H9 (cell line): ENCODE data around the gene CYTH4. TPM values are rescaled to one million over a fixed set of nuclear protein-coding genes. Genes with fewer than 3 reads are reported as not detected.

Experiments used
- DNase-seq: peaks from one replicate; pipeline ENCODE4 v3.0.0-alpha.2; 2017
- H2AFZ ChIP-seq: one replicate; pipeline ENCODE4 v1.6.1; 2013; ENCODE audit warnings: mild to moderate bottlenecking, low read length, control low read depth, moderate library complexity
- H2AK5ac ChIP-seq: 2 replicates; pipeline ENCODE4 v1.6.1; 2013; ENCODE audit warnings: low read length, control low read depth, mixed read lengths; ENCODE audit not compliant: insufficient read length
- H2BK120ac ChIP-seq: one replicate; pipeline ENCODE4 v1.6.1; 2013; ENCODE audit warnings: low read depth, mild to moderate bottlenecking, low read length, control low read depth, inconsistent platforms; ENCODE audit not compliant: poor library complexity, severe bottlenecking
- H2BK12ac ChIP-seq: 2 replicates; pipeline ENCODE4 v1.6.1; 2013; ENCODE audit warnings: low read length, control low read depth, mixed read lengths, low read depth; ENCODE audit not compliant: insufficient read length
- H2BK15ac ChIP-seq: 2 replicates; pipeline ENCODE4 v1.6.1; 2013; ENCODE audit warnings: low read depth, low read length, control low read depth
- H2BK20ac ChIP-seq: one replicate; pipeline ENCODE4 v1.6.1; 2013; ENCODE audit warnings: low read depth, mild to moderate bottlenecking, low read length, control low read depth, inconsistent platforms; ENCODE audit not compliant: poor library complexity, severe bottlenecking
- H2BK5ac ChIP-seq: 2 replicates; pipeline ENCODE4 v1.6.1; 2013; ENCODE audit warnings: low read length, control low read depth, mixed read lengths; ENCODE audit not compliant: insufficient read length
- H3K14ac ChIP-seq: 2 replicates; pipeline ENCODE4 v1.6.1; 2013; ENCODE audit warnings: low read length, control low read depth; ENCODE audit not compliant: insufficient read depth
- H3K18ac ChIP-seq: 2 replicates; pipeline ENCODE4 v1.6.1; 2013; ENCODE audit warnings: low read depth, mild to moderate bottlenecking, mixed read lengths, low read length, control low read depth; ENCODE audit not compliant: insufficient read length
- H3K23ac ChIP-seq: 2 replicates; pipeline ENCODE4 v1.6.1; 2013; ENCODE audit warnings: low read length, control low read depth, mixed read lengths, low read depth; ENCODE audit not compliant: insufficient read length
- H3K23me2 ChIP-seq: 2 replicates; pipeline ENCODE4 v1.6.1; 2013; ENCODE audit warnings: low read depth, mild to moderate bottlenecking, mixed read lengths, low read length, control low read depth; ENCODE audit not compliant: insufficient read length, poor library complexity, severe bottlenecking
- H3K27ac ChIP-seq: 2 replicates; pipeline ENCODE4 v1.5.1; 2013; ENCODE audit warnings: low read length, control low read depth, mixed read lengths, low read depth; ENCODE audit not compliant: insufficient read length
- H3K27me3 ChIP-seq: 2 replicates; pipeline ENCODE4 v1.6.1; 2013; ENCODE audit warnings: low read length, control low read depth, inconsistent platforms; ENCODE audit not compliant: insufficient read depth
- H3K4ac ChIP-seq: 2 replicates; pipeline ENCODE4 v1.6.1; 2013; ENCODE audit warnings: low read depth, mild to moderate bottlenecking, control low read depth, inconsistent platforms, low read length, moderate library complexity
- H3K4me1 ChIP-seq: 2 replicates; pipeline ENCODE4 v1.6.1; 2013; ENCODE audit warnings: low read length, control low read depth, inconsistent platforms; ENCODE audit not compliant: insufficient read depth
- H3K4me2 ChIP-seq: 2 replicates; pipeline ENCODE4 v1.6.1; 2013; ENCODE audit warnings: low read length, control low read depth, mixed read lengths; ENCODE audit not compliant: insufficient read length, insufficient read depth
- H3K56ac ChIP-seq: 2 replicates; pipeline ENCODE4 v1.6.1; 2013; ENCODE audit warnings: low read depth, mild to moderate bottlenecking, mixed read lengths, low read length, control low read depth; ENCODE audit not compliant: insufficient read length
- H3K79me1 ChIP-seq: 2 replicates; pipeline ENCODE4 v1.6.1; 2013; ENCODE audit warnings: low read depth, mild to moderate bottlenecking, moderate library complexity, low read length, control low read depth, inconsistent platforms; ENCODE audit not compliant: insufficient read depth, poor library complexity, severe bottlenecking
- H3K79me2 ChIP-seq: 2 replicates; pipeline ENCODE4 v1.6.1; 2013; ENCODE audit warnings: low read length, control low read depth, inconsistent platforms; ENCODE audit not compliant: insufficient read depth
- H3K9ac ChIP-seq: 2 replicates; pipeline ENCODE4 v1.6.1; 2013; ENCODE audit warnings: low read length, control low read depth, mixed read lengths; ENCODE audit not compliant: insufficient read length; ENCODE audit errors: extremely low read depth
- H3K9me3 ChIP-seq: one replicate; pipeline ENCODE4 v1.6.1; 2013; ENCODE audit warnings: low read depth, low read length, inconsistent platforms; ENCODE audit not compliant: control insufficient read depth
- H3T11ph ChIP-seq: one replicate; pipeline ENCODE4 v1.6.1; 2013; ENCODE audit warnings: mild to moderate bottlenecking, low read length, control low read depth, inconsistent platforms
- H4K20me1 ChIP-seq: one replicate; pipeline ENCODE4 v1.6.1; 2013; ENCODE audit not compliant: control insufficient read depth, insufficient read length, insufficient read depth
- H4K5ac ChIP-seq: 2 replicates; pipeline ENCODE4 v1.6.1; 2013; ENCODE audit warnings: low read depth, mild to moderate bottlenecking, mixed read lengths, low read length, control low read depth; ENCODE audit not compliant: insufficient read length
- H4K8ac ChIP-seq: replicated peaks from 2 replicates; pipeline ENCODE4 v1.6.1; 2013; ENCODE audit warnings: low read length, control low read depth, mixed read lengths, low read depth; ENCODE audit not compliant: insufficient read length
- H4K91ac ChIP-seq: 2 replicates; pipeline ENCODE4 v1.6.1; 2013; ENCODE audit warnings: low read depth, mild to moderate bottlenecking, moderate library complexity, mixed read lengths, low read length, control low read depth; ENCODE audit not compliant: insufficient read length
- H3K27ac Mint-ChIP-seq, 3 experiments: 2 replicates in 2 of 3; 3 replicates in 1 of 3; pipeline ENCODE4 v1.8.0; 2020 to 2021; ENCODE audit warnings: mixed read lengths in 3 of 3, mild to moderate bottlenecking in 1 of 3, moderate library complexity in 1 of 3
- H3K27me3 Mint-ChIP-seq: 2 replicates; pipeline ENCODE4 v1.8.0; 2021; ENCODE audit warnings: low read depth, mild to moderate bottlenecking, moderate library complexity, mixed read lengths
- H3K36me3 Mint-ChIP-seq, 3 experiments: 2 replicates in 2 of 3; 3 replicates in 1 of 3; pipeline ENCODE4 v1.8.0; 2020 to 2021; ENCODE audit warnings: low read depth in 3 of 3, mixed read lengths in 3 of 3; ENCODE audit not compliant: insufficient read depth in 1 of 3
- H3K4me1 Mint-ChIP-seq, 2 experiments: 2 replicates each; pipeline ENCODE4 v1.8.0; 2020; ENCODE audit warnings: mixed read lengths in 2 of 2
- H3K4me3 Mint-ChIP-seq, 2 experiments: 2 replicates in 1 of 2; 3 replicates in 1 of 2; pipeline ENCODE4 v1.8.0; 2020 to 2021; ENCODE audit warnings: mild to moderate bottlenecking in 2 of 2, mixed read lengths in 2 of 2, moderate library complexity in 1 of 2
- H3K9me3 Mint-ChIP-seq, 2 experiments: 2 replicates in 1 of 2; 3 replicates in 1 of 2; pipeline ENCODE4 v1.8.0; 2020; ENCODE audit warnings: mild to moderate bottlenecking in 2 of 2, mixed read lengths in 2 of 2, moderate library complexity in 1 of 2
- CTCF ChIP-seq: fragments of 200-600 bp; sonication (generic); conservative IDR thresholded peaks from 3 replicates; pipeline ENCODE4 v1.8.0; 2021; ENCODE audit warnings: antibody characterized with exemption, mild to moderate bottlenecking
- WGBS: extraction: QIAGEN DNeasy Blood & Tissue Kit; methylation state at CpG from one replicate; pipeline ENCODE4 v1.1.7; 2013; ENCODE audit warnings: missing lambda C conversion rate, low lambda C conversion rate, mixed read lengths; ENCODE audit not compliant: insufficient read length; ENCODE audit errors: extremely low coverage; 5-methylcytosine and 5-hydroxymethylcytosine counted together
- total RNA-seq: library from RNA; stranded (reverse); gene quantifications from 2 replicates; pipeline ENCODE4 v1.2.1, GENCODE V29; 2021

Gene CYTH4
- total RNA-seq, 1 experiment from 2014 or later = not detected

GRCh38 chr22:37318364-37319109, 36.2 kb downstream of the CYTH4 start:
- no peak overlapping the region for H2BK15ac ChIP-seq
- no peak overlapping the region for H3K4me2 ChIP-seq
- no peak overlapping the region for H2BK120ac ChIP-seq
- no peak overlapping the region for H3K27ac ChIP-seq
- peaks cover 43% of the 10 kb centered on the region for H3K27me3 Mint-ChIP-seq
- no peak overlapping the region for H2BK12ac ChIP-seq
- no peaks in the 10 kb centered on the region for H3K4me1 ChIP-seq
- TF ChIP-seq CTCF = 0 out of 3 replicates have a peak, but pooled peaks have one; percentile 25
- no peak overlapping the region for H2AK5ac ChIP-seq
- H3T11ph ChIP-seq = no peak overlapping the region
- H3K9me3 Mint-ChIP-seq = no peaks in the 10 kb centered on the region; a peak in 1 of 5 replicates
- H3K18ac ChIP-seq = no peak overlapping the region
- H3K79me1 ChIP-seq = no peaks in the 10 kb centered on the region
- no peak overlapping the region for H3K14ac ChIP-seq
- peaks cover 10 to 17% of the 10 kb centered on the region in 2 experiments for H3K4me1 Mint-ChIP-seq
- no peak overlapping the region for H3K4ac ChIP-seq
- H2BK20ac ChIP-seq = no peak overlapping the region
- WGBS = no CpG with 5 or more reads among the region's 18 CpGs
- H3K9me3 ChIP-seq = no peaks in the 10 kb centered on the region
- no peaks in the 10 kb centered on the region for H3K36me3 Mint-ChIP-seq
- no peaks in the 10 kb centered on the region for H4K20me1 ChIP-seq
- H4K91ac ChIP-seq = no peak overlapping the region
- H4K8ac ChIP-seq = no peak overlapping the region
- DNase-seq = no peak
- H3K56ac ChIP-seq = no peak overlapping the region
- no peaks in the 10 kb centered on the region for H3K27me3 ChIP-seq
- H3K23ac ChIP-seq = no peak overlapping the region
- no peak overlapping the region for H2BK5ac ChIP-seq
- no peak overlapping the region for H4K5ac ChIP-seq
- H2AFZ ChIP-seq = no peak overlapping the region
- H3K9ac ChIP-seq = no peak overlapping the region
- H3K23me2 ChIP-seq = no peaks in the 10 kb centered on the region
- H3K4me3 Mint-ChIP-seq = no peak overlapping the region; a peak in 1 of 5 replicates
- H3K79me2 ChIP-seq = no peaks in the 10 kb centered on the region
- H3K27ac Mint-ChIP-seq = no peak overlapping the region; a peak in 1 of 7 replicates
